Large intestine (tissue), 3 donors: ENCODE measurements around the gene FAM78A. TPM values are rescaled to one million over a fixed set of nuclear protein-coding genes. Genes with fewer than 3 reads are reported as not detected.

Source experiments
- DNase-seq, 2 donors: peaks; one replicate each; pipeline versions ENCODE4 v3.0.0 to v3.0.0-alpha.2; 2013
- H3K27ac ChIP-seq: one replicate; pipeline ENCODE4 v1.5.1; 2013; ENCODE audit warnings: low read length
- H3K27me3 ChIP-seq: 2 replicates; pipeline ENCODE4 v1.6.1; 2013; ENCODE audit warnings: low read length; ENCODE audit not compliant: control insufficient read depth, insufficient read depth
- H3K36me3 ChIP-seq: 2 replicates; pipeline ENCODE4 v1.6.1; 2013; ENCODE audit warnings: low read length; ENCODE audit not compliant: control insufficient read depth, insufficient read depth
- H3K4me1 ChIP-seq: one replicate; pipeline ENCODE4 v1.6.1; 2013; ENCODE audit warnings: low read length; ENCODE audit not compliant: control insufficient read depth, insufficient read depth
- H3K4me3 ChIP-seq: one replicate; pipeline ENCODE4 v1.5.1; 2013; ENCODE audit warnings: low read length
- H3K9me3 ChIP-seq: one replicate; pipeline ENCODE4 v1.6.1; 2013; ENCODE audit warnings: mild to moderate bottlenecking, low read depth, low read length, moderate library complexity; ENCODE audit not compliant: control insufficient read depth
- WGBS: methylation state at CpG from one replicate; pipeline ENCODE4 v1.1.5; 2013; ENCODE audit warnings: low lambda C conversion rate; ENCODE audit not compliant: insufficient coverage; 5-methylcytosine and 5-hydroxymethylcytosine counted together
- polyA plus RNA-seq: library from polyadenylated mRNA; unstranded; fragments of 120-200 nt; gene quantifications from one replicate; pipeline ENCODE4 v1.2.1, GENCODE V29; 2013

Gene FAM78A
- polyA plus RNA-seq, 1 donor = 2.3 TPM

GRCh38 chr9:131290036-131290766, 13.9 kb upstream of the FAM78A start:
- Histone ChIP-seq H3K27me3 (no peaks in the 10 kb centered on the region), H3K9me3 (no peaks in the 10 kb centered on the region), H3K4me1 (no peaks in the 10 kb centered on the region), H3K27ac (peak overlapping the region; percentile 53), H3K36me3 (no peaks in the 10 kb centered on the region), H3K4me3 (peak overlapping the region; percentile 23)
- no peak for DNase-seq
- no CpG with 5 or more reads among the region's 34 CpGs for WGBS

DNA sequence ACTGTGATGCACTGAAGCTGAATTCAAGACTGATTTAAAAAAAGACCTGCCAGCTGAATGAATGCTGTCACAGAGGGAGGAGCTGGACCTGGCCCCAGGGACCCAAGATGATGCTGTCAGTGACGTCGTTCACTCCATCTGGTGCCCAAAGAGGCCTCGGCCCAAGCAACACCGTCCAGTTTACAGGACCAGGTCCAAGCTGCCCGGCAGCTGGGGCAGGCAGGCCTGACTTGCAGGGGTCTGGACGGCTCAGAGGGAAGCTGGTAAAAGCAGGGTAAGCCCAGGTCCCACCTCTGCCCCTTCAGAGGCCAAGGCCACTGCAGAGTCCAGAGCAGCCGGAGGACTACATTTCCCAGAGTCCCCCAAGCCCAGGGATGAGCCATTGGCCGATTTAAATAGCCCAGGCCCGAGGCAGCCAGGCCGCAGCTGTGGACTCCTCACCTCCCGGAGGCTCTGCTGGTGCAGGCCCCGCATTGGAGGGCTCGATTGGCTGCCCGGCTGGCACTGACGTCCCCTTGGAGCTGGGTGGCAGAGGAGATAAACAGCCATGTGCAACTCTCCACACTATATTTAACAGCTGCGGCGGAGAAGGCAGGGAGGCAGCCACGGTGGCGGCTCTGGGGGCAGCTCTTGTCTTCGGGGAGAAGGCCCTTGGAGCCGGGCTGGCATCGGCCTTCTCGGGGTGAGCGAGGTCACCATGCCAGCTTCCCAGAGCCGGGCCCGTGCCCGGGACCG, 13.2 kb upstream of the FAM78A start, which contains the start of gene PLPP7:
Gene PLPP7 (plus strand): TSS at position 423 of the 735 bp plus-strand sequence. CDS start 275 bp downstream, at position 698.
- Histone ChIP-seq H3K4me1 (no peaks in the 10 kb centered on the region), H3K27ac (peak within 1 kb of the TSS; percentile 53), H3K27me3 (no peaks in the 10 kb centered on the region), H3K36me3 (no peaks in the 10 kb centered on the region), H3K9me3 (no peaks in the 10 kb centered on the region), H3K4me3 (peak within 1 kb of the TSS; percentile 23)
- WGBS = no CpG with 5 or more reads among the region's 28 CpGs
- DNase-seq = no peak

DNA sequence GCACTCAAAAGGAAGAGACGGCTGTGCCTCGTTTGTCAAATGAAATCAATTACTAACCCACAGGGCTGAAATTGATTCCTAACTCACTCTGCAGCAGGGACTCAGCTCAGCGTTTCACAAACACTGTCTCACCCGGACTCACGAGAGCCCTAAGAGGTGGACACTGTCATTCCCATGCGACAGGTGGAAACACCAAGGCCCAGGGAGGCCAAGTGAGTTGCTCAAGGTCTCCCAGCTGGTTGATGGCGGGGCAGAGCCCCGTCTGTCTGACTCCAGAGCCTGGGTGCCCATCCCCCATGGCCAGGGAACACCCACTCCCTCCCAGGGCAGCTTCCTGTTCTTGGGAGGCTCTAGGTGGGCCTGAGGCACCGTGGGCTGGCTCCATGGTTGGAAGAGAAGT, 11.9 kb upstream of the FAM78A start:
- no CpG with 5 or more reads among the region's 9 CpGs for WGBS

DNA sequence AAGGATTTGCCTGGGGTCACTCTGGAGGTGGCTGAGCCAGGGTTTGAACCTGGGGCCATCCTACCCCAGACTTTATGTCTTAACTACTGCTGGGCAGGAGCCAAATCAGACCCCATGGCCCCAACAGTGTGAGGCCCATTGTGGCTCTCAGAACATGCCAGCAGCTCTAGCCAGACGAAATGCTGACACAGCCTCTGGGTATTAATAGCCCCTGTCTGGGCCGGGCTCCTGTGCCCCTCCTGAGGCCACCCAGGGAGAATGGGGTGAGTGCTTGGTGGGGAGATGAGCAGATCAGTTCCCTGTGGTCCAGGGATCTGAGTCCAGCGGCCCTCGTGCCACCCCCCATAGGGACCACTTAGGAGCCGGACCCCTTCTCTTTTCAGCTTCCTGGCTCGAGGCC, 11.0 kb upstream of the FAM78A start:
- H3K27ac ChIP-seq = no peak overlapping the region

More for the DNA sequence above, 11.9 kb upstream of the FAM78A start:
- Histone ChIP-seq H3K36me3 (no peaks in the 10 kb centered on the region), H3K4me3 (no peak overlapping the region), H3K4me1 (no peaks in the 10 kb centered on the region), H3K27ac (no peak overlapping the region), H3K9me3 (no peaks in the 10 kb centered on the region), H3K27me3 (peaks cover 8% of the 10 kb centered on the region)
- DNase-seq = no peak

GRCh38 chr9:131284856-131285255, 8.5 kb upstream of the FAM78A start:
- H3K4me1 ChIP-seq = no peaks in the 10 kb centered on the region
- no peaks in the 10 kb centered on the region for H3K9me3 ChIP-seq
- no peak overlapping the region for H3K4me3 ChIP-seq
- peaks cover 39% of the 10 kb centered on the region for H3K27me3 ChIP-seq
- no peak overlapping the region for H3K27ac ChIP-seq
- DNase-seq = no peak
- WGBS = 100% methylated on average over 2 of the region's 6 CpGs
- H3K36me3 ChIP-seq = no peaks in the 10 kb centered on the region

More for the DNA sequence above, 11.0 kb upstream of the FAM78A start:
- peaks cover 16% of the 10 kb centered on the region for H3K27me3 ChIP-seq
- H3K4me3 ChIP-seq = no peak overlapping the region
- WGBS = no CpG with 5 or more reads among the region's 6 CpGs
- no peaks in the 10 kb centered on the region for H3K9me3 ChIP-seq
- no peaks in the 10 kb centered on the region for H3K36me3 ChIP-seq
- no peak for DNase-seq
- H3K4me1 ChIP-seq = no peaks in the 10 kb centered on the region

- Histone ChIP-seq H3K27ac (no peak overlapping the region), H3K9me3 (no peaks in the 10 kb centered on the region), H3K27me3 (peaks cover 54% of the 10 kb centered on the region), H3K36me3 (no peaks in the 10 kb centered on the region), H3K4me3 (no peak overlapping the region), H3K4me1 (peaks cover 2% of the 10 kb centered on the region)
- no CpG with 5 or more reads among the region's 61 CpGs for WGBS
- DNase-seq = no peak
These were observed 6.5 kb upstream of the FAM78A start for GRCh38 chr9:131282688-131283422.

DNA sequence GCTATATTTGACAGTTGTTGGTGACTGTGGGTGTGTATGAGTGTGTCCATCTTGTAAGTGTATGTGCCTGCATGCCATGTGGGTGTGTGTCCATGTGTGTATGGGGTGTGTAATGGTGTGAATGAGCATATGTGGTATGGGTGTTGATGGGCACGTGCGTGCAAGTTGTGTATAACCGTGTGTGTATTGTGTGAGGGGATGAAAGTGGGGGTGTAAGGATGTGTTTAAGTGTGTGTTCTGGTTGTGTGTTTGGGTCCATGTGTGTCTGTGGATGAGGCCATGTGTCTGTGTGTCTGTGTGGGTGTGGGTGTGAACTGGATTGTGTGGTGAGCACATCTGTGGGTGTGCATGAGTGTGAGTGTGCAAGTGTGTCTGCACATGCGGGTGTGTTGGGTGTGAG, 5.9 kb upstream of the FAM78A start:
- Histone ChIP-seq H3K9me3 (no peaks in the 10 kb centered on the region), H3K4me3 (no peak overlapping the region), H3K27me3 (peaks cover 54% of the 10 kb centered on the region), H3K27ac (no peak overlapping the region), H3K4me1 (peaks cover 2% of the 10 kb centered on the region), H3K36me3 (no peaks in the 10 kb centered on the region)
- WGBS = no CpG with 5 or more reads among the region's 4 CpGs
- DNase-seq = no peak

GRCh38 chr9:131281119-131281965, 5.0 kb upstream of the FAM78A start:
- H3K27me3 ChIP-seq = peaks cover 56% of the 10 kb centered on the region
- WGBS = 80% methylated on average over 1 of the region's 17 CpGs
- no peak for DNase-seq
- H3K36me3 ChIP-seq = no peaks in the 10 kb centered on the region
- peaks cover 2% of the 10 kb centered on the region for H3K4me1 ChIP-seq
- H3K9me3 ChIP-seq = no peaks in the 10 kb centered on the region
- no peak overlapping the region for H3K4me3 ChIP-seq
- no peak overlapping the region for H3K27ac ChIP-seq

- Histone ChIP-seq H3K27ac (no peak overlapping the region), H3K9me3 (no peaks in the 10 kb centered on the region), H3K4me3 (no peak overlapping the region), H3K36me3 (no peaks in the 10 kb centered on the region), H3K4me1 (peaks cover 2% of the 10 kb centered on the region), H3K27me3 (peaks cover 63% of the 10 kb centered on the region)
- whole genome bisulfite sequencing = 80% methylated on average over 1 of the region's 3 CpGs
- DNase-seq = no peak
These were observed 4.3 kb upstream of the FAM78A start for GRCh38 chr9:131280660-131281059.
